GM13977 (cell line): ENCODE results near the gene FOXO6.

ENCODE experiments used
- DNase-seq: peaks from one replicate; pipeline ENCODE4 v3.0.0; 2012; ENCODE audit warnings: low spot score
- CTCF ChIP-seq: IDR thresholded peaks from 2 replicates; pipeline ENCODE4 v1.5.1; 2012; ENCODE audit warnings: mild to moderate bottlenecking, control low read depth; ENCODE audit not compliant: insufficient read depth; ENCODE audit errors: extremely low read depth, missing control alignments
- in situ Hi-C: fragments of 300-500 bp; cut with MboI; formaldehyde crosslinking; loops from one replicate; pipeline ENCODE4 v1.12.0; 2022; ENCODE audit warnings: low sequenced_read_pairs, low pct_unique_long_range_greater_than_20kb, mixed read lengths, inconsistent platforms; ENCODE audit not compliant: unreplicated experiment

Gene FOXO6

GRCh38 chr1:41362357-41362721, 1.1 kb downstream of the FOXO6 start:
- TF ChIP-seq CTCF: no peak
- peak; percentile 35 for DNase-seq
- in situ Hi-C loops: no loop called here

GRCh38 chr1:41362749-41363590, 1.7 kb downstream of the FOXO6 start:
- in situ Hi-C loops: no loop called here
- no peak for DNase-seq
- no peak for TF ChIP-seq CTCF

GRCh38 chr1:41363591-41364320, 2.5 kb downstream of the FOXO6 start:
- in situ Hi-C loops: no loop called here
- no peak for TF ChIP-seq CTCF
- DNase-seq: peak; percentile 23

GRCh38 chr1:41364442-41365319, 3.4 kb downstream of the FOXO6 start:
- DNase-seq: peak; percentile 19
- in situ Hi-C loops: no loop called here
- TF ChIP-seq CTCF: no peak

- TF ChIP-seq CTCF: no peak
- in situ Hi-C loops: no loop called here
- DNase-seq: peak; percentile 26
Measured at GRCh38 chr1:41365320-41365633, 4.0 kb downstream of the FOXO6 start.

GRCh38 chr1:41365772-41366454, 4.7 kb downstream of the FOXO6 start:
- TF ChIP-seq CTCF: no peak
- DNase-seq: peak; percentile 78
- in situ Hi-C loops: no loop called here
